K562 (cell line): ENCODE results near the gene LCN1. TPM values are rescaled to one million over a fixed set of nuclear protein-coding genes. Genes with fewer than 3 reads are reported as not detected.

ENCODE experiments used
- ATAC-seq: fragments of 200-7000 bp; cut with Tn5 transposase; 3 replicates; pipeline ENCODE4 v1.9.1; 2020; ENCODE audit warnings: moderate library complexity
- BruUV-seq: library from RNA; stranded (reverse); fragments of 400-500 nt; replicated peaks from 2 replicates; lab custom pipeline; 2021; lab: Mats Ljungman, UMichigan
- CTCF ChIA-PET: fragments of 300-600 bp; formaldehyde crosslinking; extraction: SDS; loops from one replicate; lab custom pipeline; 2021; ENCODE audit warnings: low intra/inter-chr PET ratio; lab: Yijun Ruan, JAX
- POLR2A ChIA-PET: fragments of 300-600, 350-650 bp; sonication (Branson Sonifier 250); formaldehyde crosslinking; extraction: SDS; loops from one replicate; lab custom pipeline; 2021; ENCODE audit warnings: antibody characterized with exemption, inconsistent platforms; lab: Yijun Ruan, JAX
- DNase-seq, 4 experiments: peaks; one replicate each; pipeline versions ENCODE4 v3.0.0 to v3.0.0-alpha.2; 2011 to 2018; ENCODE audit warnings: low spot score in 3 of 4, mixed read lengths in 3 of 4; ENCODE audit errors: extremely low read depth in 1 of 4
- FAIRE-seq: peaks from 2 replicates; lab custom pipeline; 2011; peaks lifted over from hg19 to GRCh38; lab: Jason Lieb, UNC
- H2AFZ ChIP-seq: 2 replicates; pipeline ENCODE4 v1.6.0; 2011; ENCODE audit warnings: low read depth, low read length, control low read depth, inconsistent platforms
- H3K27ac ChIP-seq: fragments of 200-600 bp; 3 replicates; pipeline ENCODE4 v1.8.0; 2011; ENCODE audit warnings: low read depth, mild to moderate bottlenecking, control low read depth, inconsistent platforms, low read length, moderate library complexity, mixed read lengths; ENCODE audit errors: extremely low read depth
- H3K27me3 ChIP-seq, 2 experiments: fragments of 300-600 bp in 1 of 2; 2 replicates in 1 of 2; 3 replicates in 1 of 2; pipeline versions ENCODE4 v1.6.0 to v1.8.0; 2011; ENCODE audit warnings: inconsistent platforms in 2 of 2, low read length in 2 of 2, mild to moderate bottlenecking in 1 of 2, mixed read lengths in 1 of 2, moderate library complexity in 1 of 2; ENCODE audit not compliant: control insufficient read depth in 2 of 2, insufficient read depth in 2 of 2
- H3K36me3 ChIP-seq: fragments of 300-600 bp; 3 replicates; pipeline ENCODE4 v1.8.0; 2011; ENCODE audit warnings: mild to moderate bottlenecking, low read length, inconsistent platforms; ENCODE audit not compliant: control insufficient read depth, insufficient read depth
- H3K4me1 ChIP-seq, 2 experiments: fragments of 200-600 bp in 1 of 2; replicated peaks in 1 of 2; 2 replicates in 1 of 2; 3 replicates in 1 of 2; pipeline versions ENCODE4 v1.5.1 to v1.8.0; 2011; ENCODE audit warnings: inconsistent platforms in 2 of 2, low read length in 2 of 2, mild to moderate bottlenecking in 1 of 2, mixed read lengths in 1 of 2, moderate library complexity in 1 of 2; ENCODE audit not compliant: control insufficient read depth in 2 of 2, insufficient read depth in 2 of 2
- H3K4me2 ChIP-seq: 2 replicates; pipeline ENCODE4 v1.6.1; 2011; ENCODE audit warnings: low read length, control low read depth, inconsistent platforms, mixed read lengths; ENCODE audit not compliant: insufficient read depth
- H3K4me3 ChIP-seq: fragments of 200-600 bp; sonication (generic), shearing (Covaris generic); 2 replicates; pipeline ENCODE4 v1.5.1; 2016; ENCODE audit warnings: control low read depth, inconsistent platforms
- H3K79me2 ChIP-seq: fragments of 200-600 bp; 3 replicates; pipeline ENCODE4 v1.8.0; 2011; ENCODE audit warnings: low read length, inconsistent platforms; ENCODE audit not compliant: control insufficient read depth, insufficient read depth
- H3K9ac ChIP-seq, 2 experiments: 2 replicates each; pipeline versions ENCODE4 v1.6.0 to v1.6.1; 2011; ENCODE audit warnings: low read depth in 2 of 2, low read length in 2 of 2, control low read depth in 1 of 2, inconsistent platforms in 1 of 2, mild to moderate bottlenecking in 1 of 2, mixed read lengths in 1 of 2; ENCODE audit not compliant: insufficient read depth in 1 of 2
- H3K9me1 ChIP-seq: one replicate; pipeline ENCODE4 v1.6.0; 2011; ENCODE audit warnings: inconsistent platforms, mild to moderate bottlenecking, low read length, moderate library complexity; ENCODE audit not compliant: control insufficient read depth, insufficient read depth
- H3K9me3 ChIP-seq: replicated peaks from 2 replicates; pipeline ENCODE4 v1.5.1; 2011; ENCODE audit warnings: low read depth, low read length, inconsistent platforms; ENCODE audit not compliant: control insufficient read depth, insufficient read depth
- H4K20me1 ChIP-seq: replicated peaks from 2 replicates; pipeline ENCODE4 v1.6.1; 2011; ENCODE audit warnings: low read length, inconsistent platforms, mixed read lengths; ENCODE audit not compliant: control insufficient read depth, insufficient read depth
- CBX3 ChIP-seq, 2 experiments: IDR thresholded peaks; 1 replicate in 1 of 2; 2 replicates in 1 of 2; pipeline ENCODE4 v1.6.1; 2012; ENCODE audit warnings: inconsistent platforms in 2 of 2, low read length in 2 of 2, borderline replicate concordance in 1 of 2, control low read depth in 1 of 2
- GABPA ChIP-seq: fragments of 200-800 bp; sonication (Bioruptor generic); conservative IDR thresholded peaks from 2 replicates; pipeline ENCODE4 v1.6.1; 2016; ENCODE audit warnings: low read depth, missing genetic modification characterization, missing compliant biosample characterization
- HDAC8 ChIP-seq: fragments of 450-650 bp; IDR thresholded peaks from 2 replicates; pipeline ENCODE4 v1.6.1; 2016; ENCODE audit warnings: mild to moderate bottlenecking, missing genetic modification characterization, moderate library complexity, missing compliant biosample characterization
- NFIX ChIP-seq: fragments of 250-450 bp; sonication (Bioruptor Pico); IDR thresholded peaks from 2 replicates; pipeline ENCODE4 v1.4.0; 2020; ENCODE audit warnings: low read depth, mild to moderate bottlenecking, moderate library complexity
- WGBS: fragments of 100-300 bp; shearing (Covaris generic); methylation state at CpG from one replicate; pipeline ENCODE4 v1.1.6; 2016; ENCODE audit warnings: low coverage, mixed read lengths; ENCODE audit not compliant: insufficient coverage; ENCODE audit errors: missing lambda C conversion rate; 5-methylcytosine and 5-hydroxymethylcytosine counted together
- in situ Hi-C: fragments of 300-500 bp; cut with MboI; formaldehyde crosslinking; loops from 4 replicates; pipeline ENCODE4 v1.15.0; 2018; ENCODE audit warnings: inconsistent platforms, mixed read lengths
- intact Hi-C: fragments of 100-400 bp; cut with micrococcal nuclease; formaldehyde crosslinking; loops from 2 replicates; pipeline ENCODE4 v1.14.2; 2022
- polyA plus RNA-seq, 8 experiments: library from polyadenylated mRNA; depleted of rRNA in 4 of 8; stranded (reverse) in 5 of 8; unstranded in 3 of 8; fragments of >200 nt; fragmentation: Nextera tagmentation in 2 of 8; fragmentation: Illumina TruSeq in 1 of 8; extraction: Ambion mirVana in 2 of 8; extraction: Trizol in 1 of 8; gene quantifications; 2 replicates each; pipeline versions ENCODE4 v1.2.1 to v1.2.3, GENCODE V29; 2011 to 2014; ENCODE audit warnings: inconsistent platforms in 1 of 8, missing spikeins in 1 of 8
- total RNA-seq, 7 experiments: library from RNA; depleted of rRNA in 6 of 7; stranded (reverse); fragments of >200 nt in 6 of 7; fragmentation: Illumina TruSeq in 2 of 7; extraction: Trizol in 2 of 7; gene quantifications; 2 replicates each; pipeline versions ENCODE4 v1.2.1 to v1.2.3, GENCODE V29; 2011 to 2021; ENCODE audit warnings: low replicate concordance in 1 of 7
- TF ChIP-seq, protein P1 (sequence below): fragments of 450-650 bp; IDR thresholded peaks from 2 replicates; pipeline ENCODE4 v1.6.1; 2016; ENCODE audit warnings: mild to moderate bottlenecking, moderate library complexity
- TF ChIP-seq, protein P2 (sequence below): fragments of 450-650 bp; IDR thresholded peaks from 2 replicates; pipeline ENCODE4 v1.7.1; 2018; ENCODE audit warnings: mild to moderate bottlenecking, low read depth; ENCODE audit not compliant: partially characterized antibody

LCN1 gene
- total and polyA plus RNA-seq, 9 of the 15 experiments (the other 6 are each of a cell fraction or from before 2014, with no cell fraction given): not detected

GRCh38 chr9:135519179-135519971, 1.9 kb upstream of the LCN1 start:
- WGBS: 5% methylated on average over 10 of the region's 10 CpGs
- Histone ChIP-seq H4K20me1 (no peaks in the 10 kb centered on the region), H3K4me3 (no peak overlapping the region), H3K4me2 (no peak overlapping the region), H2AFZ (no peak overlapping the region), H3K4me1 (peaks cover 0 to 26% of the 10 kb centered on the region in 2 experiments; a peak in 2 of 5 replicates), H3K36me3 (no peaks in the 10 kb centered on the region), H3K9ac (no peak overlapping the region), H3K27me3 (0 out of 5 replicates have a peak, but pooled peaks cover 0 to 2% of the 10 kb centered on the region in 2 experiments), H3K9me1 (no peaks in the 10 kb centered on the region), H3K79me2 (no peaks in the 10 kb centered on the region), H3K9me3 (no peaks in the 10 kb centered on the region), H3K27ac (no peak overlapping the region)
- in situ Hi-C loops (no loop called here), intact Hi-C loops (no loop called here)
- ChIA-PET POLR2A (interaction anchor here (1.0 kb wide), 1 partner anchor 30 kb away, joined by 3 read pairs; no protein-coding TSS in a partner anchor), CTCF (no interaction called here)
- DNase-seq (no peak), FAIRE-seq (peak; percentile 32), ATAC-seq (no peak)
- no TSS peak for BruUV-seq
- TF ChIP-seq GABPA: 0 out of 2 replicates have a peak, but pooled peaks have one; percentile 30
- TF ChIP-seq, protein P1, sequence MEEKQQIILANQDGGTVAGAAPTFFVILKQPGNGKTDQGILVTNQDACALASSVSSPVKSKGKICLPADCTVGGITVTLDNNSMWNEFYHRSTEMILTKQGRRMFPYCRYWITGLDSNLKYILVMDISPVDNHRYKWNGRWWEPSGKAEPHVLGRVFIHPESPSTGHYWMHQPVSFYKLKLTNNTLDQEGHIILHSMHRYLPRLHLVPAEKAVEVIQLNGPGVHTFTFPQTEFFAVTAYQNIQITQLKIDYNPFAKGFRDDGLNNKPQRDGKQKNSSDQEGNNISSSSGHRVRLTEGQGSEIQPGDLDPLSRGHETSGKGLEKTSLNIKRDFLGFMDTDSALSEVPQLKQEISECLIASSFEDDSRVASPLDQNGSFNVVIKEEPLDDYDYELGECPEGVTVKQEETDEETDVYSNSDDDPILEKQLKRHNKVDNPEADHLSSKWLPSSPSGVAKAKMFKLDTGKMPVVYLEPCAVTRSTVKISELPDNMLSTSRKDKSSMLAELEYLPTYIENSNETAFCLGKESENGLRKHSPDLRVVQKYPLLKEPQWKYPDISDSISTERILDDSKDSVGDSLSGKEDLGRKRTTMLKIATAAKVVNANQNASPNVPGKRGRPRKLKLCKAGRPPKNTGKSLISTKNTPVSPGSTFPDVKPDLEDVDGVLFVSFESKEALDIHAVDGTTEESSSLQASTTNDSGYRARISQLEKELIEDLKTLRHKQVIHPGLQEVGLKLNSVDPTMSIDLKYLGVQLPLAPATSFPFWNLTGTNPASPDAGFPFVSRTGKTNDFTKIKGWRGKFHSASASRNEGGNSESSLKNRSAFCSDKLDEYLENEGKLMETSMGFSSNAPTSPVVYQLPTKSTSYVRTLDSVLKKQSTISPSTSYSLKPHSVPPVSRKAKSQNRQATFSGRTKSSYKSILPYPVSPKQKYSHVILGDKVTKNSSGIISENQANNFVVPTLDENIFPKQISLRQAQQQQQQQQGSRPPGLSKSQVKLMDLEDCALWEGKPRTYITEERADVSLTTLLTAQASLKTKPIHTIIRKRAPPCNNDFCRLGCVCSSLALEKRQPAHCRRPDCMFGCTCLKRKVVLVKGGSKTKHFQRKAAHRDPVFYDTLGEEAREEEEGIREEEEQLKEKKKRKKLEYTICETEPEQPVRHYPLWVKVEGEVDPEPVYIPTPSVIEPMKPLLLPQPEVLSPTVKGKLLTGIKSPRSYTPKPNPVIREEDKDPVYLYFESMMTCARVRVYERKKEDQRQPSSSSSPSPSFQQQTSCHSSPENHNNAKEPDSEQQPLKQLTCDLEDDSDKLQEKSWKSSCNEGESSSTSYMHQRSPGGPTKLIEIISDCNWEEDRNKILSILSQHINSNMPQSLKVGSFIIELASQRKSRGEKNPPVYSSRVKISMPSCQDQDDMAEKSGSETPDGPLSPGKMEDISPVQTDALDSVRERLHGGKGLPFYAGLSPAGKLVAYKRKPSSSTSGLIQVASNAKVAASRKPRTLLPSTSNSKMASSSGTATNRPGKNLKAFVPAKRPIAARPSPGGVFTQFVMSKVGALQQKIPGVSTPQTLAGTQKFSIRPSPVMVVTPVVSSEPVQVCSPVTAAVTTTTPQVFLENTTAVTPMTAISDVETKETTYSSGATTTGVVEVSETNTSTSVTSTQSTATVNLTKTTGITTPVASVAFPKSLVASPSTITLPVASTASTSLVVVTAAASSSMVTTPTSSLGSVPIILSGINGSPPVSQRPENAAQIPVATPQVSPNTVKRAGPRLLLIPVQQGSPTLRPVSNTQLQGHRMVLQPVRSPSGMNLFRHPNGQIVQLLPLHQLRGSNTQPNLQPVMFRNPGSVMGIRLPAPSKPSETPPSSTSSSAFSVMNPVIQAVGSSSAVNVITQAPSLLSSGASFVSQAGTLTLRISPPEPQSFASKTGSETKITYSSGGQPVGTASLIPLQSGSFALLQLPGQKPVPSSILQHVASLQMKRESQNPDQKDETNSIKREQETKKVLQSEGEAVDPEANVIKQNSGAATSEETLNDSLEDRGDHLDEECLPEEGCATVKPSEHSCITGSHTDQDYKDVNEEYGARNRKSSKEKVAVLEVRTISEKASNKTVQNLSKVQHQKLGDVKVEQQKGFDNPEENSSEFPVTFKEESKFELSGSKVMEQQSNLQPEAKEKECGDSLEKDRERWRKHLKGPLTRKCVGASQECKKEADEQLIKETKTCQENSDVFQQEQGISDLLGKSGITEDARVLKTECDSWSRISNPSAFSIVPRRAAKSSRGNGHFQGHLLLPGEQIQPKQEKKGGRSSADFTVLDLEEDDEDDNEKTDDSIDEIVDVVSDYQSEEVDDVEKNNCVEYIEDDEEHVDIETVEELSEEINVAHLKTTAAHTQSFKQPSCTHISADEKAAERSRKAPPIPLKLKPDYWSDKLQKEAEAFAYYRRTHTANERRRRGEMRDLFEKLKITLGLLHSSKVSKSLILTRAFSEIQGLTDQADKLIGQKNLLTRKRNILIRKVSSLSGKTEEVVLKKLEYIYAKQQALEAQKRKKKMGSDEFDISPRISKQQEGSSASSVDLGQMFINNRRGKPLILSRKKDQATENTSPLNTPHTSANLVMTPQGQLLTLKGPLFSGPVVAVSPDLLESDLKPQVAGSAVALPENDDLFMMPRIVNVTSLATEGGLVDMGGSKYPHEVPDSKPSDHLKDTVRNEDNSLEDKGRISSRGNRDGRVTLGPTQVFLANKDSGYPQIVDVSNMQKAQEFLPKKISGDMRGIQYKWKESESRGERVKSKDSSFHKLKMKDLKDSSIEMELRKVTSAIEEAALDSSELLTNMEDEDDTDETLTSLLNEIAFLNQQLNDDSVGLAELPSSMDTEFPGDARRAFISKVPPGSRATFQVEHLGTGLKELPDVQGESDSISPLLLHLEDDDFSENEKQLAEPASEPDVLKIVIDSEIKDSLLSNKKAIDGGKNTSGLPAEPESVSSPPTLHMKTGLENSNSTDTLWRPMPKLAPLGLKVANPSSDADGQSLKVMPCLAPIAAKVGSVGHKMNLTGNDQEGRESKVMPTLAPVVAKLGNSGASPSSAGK: no peak
- TF ChIP-seq, protein P2, sequence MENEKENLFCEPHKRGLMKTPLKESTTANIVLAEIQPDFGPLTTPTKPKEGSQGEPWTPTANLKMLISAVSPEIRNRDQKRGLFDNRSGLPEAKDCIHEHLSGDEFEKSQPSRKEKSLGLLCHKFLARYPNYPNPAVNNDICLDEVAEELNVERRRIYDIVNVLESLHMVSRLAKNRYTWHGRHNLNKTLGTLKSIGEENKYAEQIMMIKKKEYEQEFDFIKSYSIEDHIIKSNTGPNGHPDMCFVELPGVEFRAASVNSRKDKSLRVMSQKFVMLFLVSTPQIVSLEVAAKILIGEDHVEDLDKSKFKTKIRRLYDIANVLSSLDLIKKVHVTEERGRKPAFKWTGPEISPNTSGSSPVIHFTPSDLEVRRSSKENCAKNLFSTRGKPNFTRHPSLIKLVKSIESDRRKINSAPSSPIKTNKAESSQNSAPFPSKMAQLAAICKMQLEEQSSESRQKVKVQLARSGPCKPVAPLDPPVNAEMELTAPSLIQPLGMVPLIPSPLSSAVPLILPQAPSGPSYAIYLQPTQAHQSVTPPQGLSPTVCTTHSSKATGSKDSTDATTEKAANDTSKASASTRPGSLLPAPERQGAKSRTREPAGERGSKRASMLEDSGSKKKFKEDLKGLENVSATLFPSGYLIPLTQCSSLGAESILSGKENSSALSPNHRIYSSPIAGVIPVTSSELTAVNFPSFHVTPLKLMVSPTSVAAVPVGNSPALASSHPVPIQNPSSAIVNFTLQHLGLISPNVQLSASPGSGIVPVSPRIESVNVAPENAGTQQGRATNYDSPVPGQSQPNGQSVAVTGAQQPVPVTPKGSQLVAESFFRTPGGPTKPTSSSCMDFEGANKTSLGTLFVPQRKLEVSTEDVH: no peak
- TF ChIP-seq CBX3 (IDR thresholded peaks at IDR 0.05; ENCODE audit: borderline replicate concordance in 1 of 2, low read length in 2 of 2): peak in 1 of 2 experiments; percentile 54; a peak in 1 of 3 replicates
- no peak for TF ChIP-seq NFIX (CRISPR knock-in tag)
- no peak for TF ChIP-seq HDAC8 (tag)
